Stimulated activated CD4-positive, alpha-beta T cell treated with anti-CD3 and anti-CD28 coated beads, Interleukin-4, amount 100 ng/mL, for 4 hours (primary cell): ENCODE measurements around the gene TNNT2.

Experiments used
- DNase-seq, 2 experiments: peaks; one replicate each; pipeline ENCODE4 v3.0.0-alpha.2; 2020

Gene TNNT2

GRCh38 chr1:201376107-201376463, 1.4 kb downstream of the TNNT2 start:
- no peak for DNase-seq

- no peak for DNase-seq
Observed at GRCh38 chr1:201375169-201375568, 2.3 kb downstream of the TNNT2 start.

DNA sequence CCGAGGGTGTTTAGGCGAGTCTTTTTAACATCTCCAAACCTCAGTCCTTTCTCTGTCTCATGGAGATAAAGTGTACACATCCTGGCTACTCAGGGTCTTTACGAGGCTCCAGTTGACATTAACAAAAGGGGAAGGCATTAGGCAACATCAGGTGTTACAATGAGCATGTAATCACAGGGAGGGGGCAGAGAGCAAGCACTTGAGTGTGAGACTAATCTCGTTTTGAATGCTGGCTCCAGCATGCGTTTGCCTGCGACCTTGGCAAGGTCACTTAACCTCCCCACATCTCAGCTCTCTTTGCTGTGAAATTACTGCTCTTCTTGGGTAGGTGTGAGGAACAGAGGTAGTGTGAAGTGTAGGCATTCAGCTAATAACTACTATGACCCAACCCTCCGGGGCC, 3.1 kb downstream of the TNNT2 start:
- no peak for DNase-seq

- DNase-seq: no peak
Observed at GRCh38 chr1:201371792-201372191, 5.7 kb downstream of the TNNT2 start.

- DNase-seq: no peak
Observed at GRCh38 chr1:201371276-201371675, 6.2 kb downstream of the TNNT2 start.

DNA sequence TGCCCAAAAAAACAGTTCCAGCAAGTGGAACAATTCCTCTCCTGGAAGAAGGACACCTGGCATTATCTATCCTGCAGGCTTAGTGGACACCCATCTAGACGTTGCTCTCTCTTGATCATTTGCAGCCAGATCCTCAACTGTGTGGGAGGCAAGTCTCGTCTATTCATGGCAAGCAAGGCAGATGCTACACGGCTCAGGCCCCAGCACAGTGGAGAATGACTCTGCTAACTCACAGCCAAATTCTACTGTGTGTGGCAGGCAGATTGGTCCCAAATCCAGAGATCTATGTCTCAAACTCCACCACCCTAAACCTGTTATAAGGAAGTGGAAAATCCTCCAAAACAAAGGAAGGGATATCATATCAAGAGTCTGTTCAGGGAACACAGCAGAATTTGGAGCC, 7.0 kb downstream of the TNNT2 start:
- DNase-seq: no peak

DNA sequence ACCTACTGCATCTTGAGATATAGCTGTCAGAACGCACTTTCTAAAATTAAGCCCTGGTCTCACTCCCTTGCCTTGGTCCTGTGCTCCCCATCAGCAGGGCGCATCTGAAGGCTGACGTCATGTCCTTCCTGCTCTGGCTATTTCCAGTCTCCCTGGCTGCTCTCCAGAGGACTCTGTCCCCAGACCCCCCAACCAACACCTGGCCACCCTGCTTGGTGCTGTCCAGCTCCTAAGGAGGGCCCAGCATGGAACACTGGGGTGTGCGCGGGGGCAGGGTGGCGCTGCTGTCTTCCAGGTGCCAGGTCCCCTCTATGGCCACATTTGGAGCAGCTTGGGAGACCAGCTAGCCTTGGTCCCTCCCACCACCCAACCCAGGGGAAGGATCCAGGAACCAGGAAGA, 8.3 kb downstream of the TNNT2 start:
- DNase-seq: no peak

- DNase-seq: no peak
Observed at GRCh38 chr1:201366696-201367095, 10.8 kb downstream of the TNNT2 start.

DNA sequence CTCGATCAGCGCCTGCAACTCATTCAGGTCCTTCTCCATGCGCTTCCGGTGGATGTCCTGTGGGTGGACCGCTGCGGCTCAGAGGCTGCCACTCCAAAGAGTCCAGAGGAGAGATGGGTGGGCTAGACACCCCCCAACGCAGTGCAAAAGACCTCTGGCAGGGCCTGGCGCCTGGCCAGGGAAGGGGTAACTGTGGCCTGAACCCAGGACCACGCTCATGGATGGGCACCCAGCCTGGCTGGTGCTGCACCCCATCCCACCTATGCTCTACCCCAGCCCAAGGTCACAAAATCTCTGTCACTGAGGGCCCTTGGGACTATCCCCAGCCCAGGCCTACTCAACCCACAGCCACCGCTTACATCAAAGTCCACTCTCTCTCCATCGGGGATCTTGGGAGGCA, 12.2 kb downstream of the TNNT2 start:
- DNase-seq: no peak

- no peak for DNase-seq
Observed at GRCh38 chr1:201364808-201365105, 12.7 kb downstream of the TNNT2 start.

- no peak for DNase-seq
Observed at GRCh38 chr1:201363467-201363866, 14.0 kb downstream of the TNNT2 start.

GRCh38 chr1:201362906-201363305, 14.6 kb downstream of the TNNT2 start:
- DNase-seq: no peak

- no peak for DNase-seq
Observed at GRCh38 chr1:201361652-201362504, 15.6 kb downstream of the TNNT2 start.

DNA sequence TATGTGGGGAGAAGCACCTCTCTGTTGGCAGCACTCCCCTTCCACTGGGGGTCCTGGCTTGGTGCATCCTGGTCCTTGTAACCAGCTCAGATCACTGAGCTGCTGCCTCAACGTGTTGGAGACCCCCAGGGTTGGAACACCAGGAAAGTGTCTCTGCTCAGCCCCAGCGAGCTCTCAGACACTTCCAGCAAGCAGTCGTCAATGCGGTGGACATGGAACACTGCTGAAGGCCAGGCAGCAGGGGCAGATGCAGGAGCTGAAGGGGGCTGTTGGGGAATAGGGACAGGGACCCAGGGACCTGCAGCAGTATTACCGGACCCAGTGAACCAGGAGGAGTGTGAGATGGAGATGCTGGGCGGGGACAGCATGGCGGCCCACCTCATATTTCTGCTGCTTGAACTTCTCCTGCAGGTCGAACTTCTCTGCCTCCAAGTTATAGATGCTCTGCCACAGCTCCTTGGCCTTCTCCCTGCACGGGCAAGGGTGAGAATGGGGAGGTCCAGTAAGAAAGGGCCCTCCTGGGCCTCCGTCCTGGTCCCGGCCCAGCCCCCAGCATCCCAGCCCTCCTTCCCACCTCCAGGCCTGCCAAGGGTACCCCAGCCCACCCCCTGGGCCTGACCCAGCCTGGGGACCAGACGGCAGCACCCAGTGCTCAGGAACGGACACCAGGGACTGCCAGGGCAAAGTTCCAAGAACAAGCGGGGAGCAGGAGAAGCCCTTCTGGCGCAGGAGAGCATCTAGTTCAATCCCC, 16.4 kb downstream of the TNNT2 start:
- no peak for DNase-seq

GRCh38 chr1:201360486-201360885, 17.0 kb downstream of the TNNT2 start:
- no peak for DNase-seq

- no peak for DNase-seq
Observed at GRCh38 chr1:201359873-201360210, 17.6 kb downstream of the TNNT2 start.

GRCh38 chr1:201359031-201359872, 18.2 kb downstream of the TNNT2 start:
- DNase-seq: no peak

GRCh38 chr1:201358596-201358995, 18.9 kb downstream of the TNNT2 start:
- DNase-seq: no peak

GRCh38 chr1:201357636-201358348, 19.7 kb downstream of the TNNT2 start:
- DNase-seq: no peak

GRCh38 chr1:201357211-201357610, 20.3 kb downstream of the TNNT2 start:
- no peak for DNase-seq

GRCh38 chr1:201356701-201357100, 20.8 kb downstream of the TNNT2 start:
- no peak for DNase-seq

GRCh38 chr1:201356236-201356635, 21.2 kb downstream of the TNNT2 start:
- DNase-seq: no peak

- no peak for DNase-seq
Observed at GRCh38 chr1:201355471-201355870, 22.0 kb downstream of the TNNT2 start.
